NCI-H146 treated with DMSO at 0.1 percent for 48 hours (cell line): ENCODE results near the gene TP53BP1.

Experiments used
- DNase-seq: peaks from one replicate; lab custom pipeline; 2025; ENCODE audit not compliant: unreplicated experiment; lab: John Stamatoyannopoulos, UW

TP53BP1 gene

GRCh38 chr15:43370310-43370974, 122.5 kb downstream of the TP53BP1 start:
- DNase-seq, result no peak

- DNase-seq, result no peak
Observed at GRCh38 chr15:43361313-43361903, 131.5 kb downstream of the TP53BP1 start.

GRCh38 chr15:43360821-43361220, 132.1 kb downstream of the TP53BP1 start:
- no peak for DNase-seq
